ENCODE data around the gene CAMTA1. TPM values are rescaled to one million over a fixed set of nuclear protein-coding genes. Genes with fewer than 3 reads are reported as not detected.

The CAMTA1 gene
- total RNA-seq, 1 experiment from 2014 or later, result 69.5 TPM

GRCh38 chr1:7658099-7658498, 872.8 kb downstream of the CAMTA1 start:
- H3K27me3 ChIP-seq (ENCODE audit: insufficient read depth, low read length), result no peaks in the 10 kb centered on the region
- no peaks in the 10 kb centered on the region for H3K79me2 ChIP-seq (ENCODE audit: insufficient read depth, low read length)
- H3K4me3 ChIP-seq (replicated peaks in 1 of 2; ENCODE audit: low read depth in 1 of 2, low read length in 2 of 2), result no peak overlapping the region
- ATAC-seq (no peak), DNase-seq (ENCODE audit: low read depth, low spot score) (no peak)
- H3K9ac ChIP-seq (ENCODE audit: low read length), result no peak overlapping the region
- no peak overlapping the region for H3K27ac ChIP-seq (ENCODE audit: low read depth, low read length)
- H3K9me2 ChIP-seq (ENCODE audit: insufficient read depth), result no peaks in the 10 kb centered on the region
- BruUV-seq (replicated peaks), result no TSS peak
- intact Hi-C loops (cut with micrococcal nuclease), result no loop called here
- RAD21 ChIA-PET (ENCODE audit: low non-redundant PET in 1 of 2, low total read pairs in 2 of 2, uncharacterized antibody in 2 of 2, unreplicated experiment in 2 of 2), result no interaction called here
- H2AFZ ChIP-seq (ENCODE audit: low read depth, low read length, poor library complexity, severe bottlenecking), result no peak overlapping the region
- no peaks in the 10 kb centered on the region for H4K20me1 ChIP-seq (ENCODE audit: insufficient read depth)
- no peaks in the 10 kb centered on the region for H3K9me3 ChIP-seq (ENCODE audit: control insufficient read depth in 1 of 2, insufficient read depth in 1 of 2, low read depth in 1 of 2, low read length in 2 of 2)
- TF ChIP-seq CEBPB (IDR thresholded peaks at IDR 0.05; ENCODE audit: low read depth) (no peak), REST (IDR thresholded peaks at IDR 0.05; ENCODE audit: low read depth) (no peak), SRF (IDR thresholded peaks at IDR 0.05; ENCODE audit: low read depth) (no peak), ELF1 (IDR thresholded peaks at IDR 0.05; ENCODE audit: borderline replicate concordance, low read depth) (no peak), ZBTB33 (IDR thresholded peaks at IDR 0.05; ENCODE audit: extremely low read depth, insufficient replicate concordance, low read length) (no peak), YY1 (IDR thresholded peaks at IDR 0.05; ENCODE audit: extremely low read depth, insufficient replicate concordance, low read depth, low read length) (no peak), POLR2AphosphoS5 (IDR thresholded peaks at IDR 0.05; ENCODE audit: low read depth, low read length) (no peak), FOSL1 (IDR thresholded peaks at IDR 0.05; ENCODE audit: low read depth) (no peak), SP1 (IDR thresholded peaks at IDR 0.05; ENCODE audit: low read depth) (no peak), EZH2 (IDR thresholded peaks at IDR 0.05) (no peak), JUND (IDR thresholded peaks at IDR 0.05) (no peak), SIN3A (IDR thresholded peaks at IDR 0.05; ENCODE audit: low read depth) (no peak), EGR1 (IDR thresholded peaks at IDR 0.05; ENCODE audit: low read depth) (no peak), EZH2phosphoT487 (IDR thresholded peaks at IDR 0.05; ENCODE audit: borderline replicate concordance) (no peak), TCF7L2 (IDR thresholded peaks at IDR 0.05; ENCODE audit: borderline replicate concordance, extremely low read depth, insufficient read depth, insufficient read length) (no peak), CBX3 (IDR thresholded peaks at IDR 0.05; ENCODE audit: low read depth) (no peak)
- TF ChIP-seq, protein P1, sequence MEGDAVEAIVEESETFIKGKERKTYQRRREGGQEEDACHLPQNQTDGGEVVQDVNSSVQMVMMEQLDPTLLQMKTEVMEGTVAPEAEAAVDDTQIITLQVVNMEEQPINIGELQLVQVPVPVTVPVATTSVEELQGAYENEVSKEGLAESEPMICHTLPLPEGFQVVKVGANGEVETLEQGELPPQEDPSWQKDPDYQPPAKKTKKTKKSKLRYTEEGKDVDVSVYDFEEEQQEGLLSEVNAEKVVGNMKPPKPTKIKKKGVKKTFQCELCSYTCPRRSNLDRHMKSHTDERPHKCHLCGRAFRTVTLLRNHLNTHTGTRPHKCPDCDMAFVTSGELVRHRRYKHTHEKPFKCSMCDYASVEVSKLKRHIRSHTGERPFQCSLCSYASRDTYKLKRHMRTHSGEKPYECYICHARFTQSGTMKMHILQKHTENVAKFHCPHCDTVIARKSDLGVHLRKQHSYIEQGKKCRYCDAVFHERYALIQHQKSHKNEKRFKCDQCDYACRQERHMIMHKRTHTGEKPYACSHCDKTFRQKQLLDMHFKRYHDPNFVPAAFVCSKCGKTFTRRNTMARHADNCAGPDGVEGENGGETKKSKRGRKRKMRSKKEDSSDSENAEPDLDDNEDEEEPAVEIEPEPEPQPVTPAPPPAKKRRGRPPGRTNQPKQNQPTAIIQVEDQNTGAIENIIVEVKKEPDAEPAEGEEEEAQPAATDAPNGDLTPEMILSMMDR (IDR thresholded peaks at IDR 0.05 in 2 of 3, conservative IDR thresholded peaks at IDR 0.05 in 1 of 3; ENCODE audit: borderline replicate concordance in 1 of 3, insufficient read depth in 1 of 3, low read depth in 2 of 3, low read length in 2 of 3), result no peak
- TF ChIP-seq, protein P2, sequence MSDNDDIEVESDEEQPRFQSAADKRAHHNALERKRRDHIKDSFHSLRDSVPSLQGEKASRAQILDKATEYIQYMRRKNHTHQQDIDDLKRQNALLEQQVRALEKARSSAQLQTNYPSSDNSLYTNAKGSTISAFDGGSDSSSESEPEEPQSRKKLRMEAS (IDR thresholded peaks at IDR 0.05), result no peak
- TF ChIP-seq, protein P3, sequence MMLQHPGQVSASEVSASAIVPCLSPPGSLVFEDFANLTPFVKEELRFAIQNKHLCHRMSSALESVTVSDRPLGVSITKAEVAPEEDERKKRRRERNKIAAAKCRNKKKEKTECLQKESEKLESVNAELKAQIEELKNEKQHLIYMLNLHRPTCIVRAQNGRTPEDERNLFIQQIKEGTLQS (IDR thresholded peaks at IDR 0.05), result no peak
- CTCF ChIA-PET, result interaction anchor here (1.0 kb wide), 1 partner anchor 9 kb away, joined by 3 read pairs; no protein-coding TSS in a partner anchor
- H3K4me1 ChIP-seq (ENCODE audit: control insufficient read depth in 1 of 2, insufficient read depth in 2 of 2, low read length in 2 of 2), result no peaks in the 10 kb centered on the region
- no peak overlapping the region for H3K4me2 ChIP-seq (ENCODE audit: low read length)
- H3K36me3 ChIP-seq (ENCODE audit: control insufficient read depth in 1 of 2, insufficient read depth in 2 of 2, low read length in 2 of 2), result no peaks in the 10 kb centered on the region
- POLR2A ChIA-PET, result no interaction called here

All from HCT116 (cell line).